IMR-90 (cell line): ENCODE results near the gene RAC3. TPM values are rescaled to one million over a fixed set of nuclear protein-coding genes. Genes with fewer than 3 reads are reported as not detected.

ENCODE experiments used
- ATAC-seq: fragments of 200-7000 bp; cut with Tn5 transposase; 2 replicates; pipeline ENCODE4 v1.9.1; 2020; ENCODE audit warnings: low read depth, mild to moderate bottlenecking, moderate library complexity
- BruUV-seq: library from RNA; stranded (reverse); fragments of 400-500 nt; replicated peaks from 2 replicates; lab custom pipeline; 2021; lab: Mats Ljungman, UMichigan
- CTCF ChIA-PET: fragments of 300-600 bp; formaldehyde crosslinking; extraction: SDS; loops from one replicate; lab custom pipeline; 2021; ENCODE audit warnings: antibody characterized with exemption; lab: Yijun Ruan, JAX
- POLR2A ChIA-PET: fragments of 300-600 bp; sonication (Branson Sonifier 250); formaldehyde crosslinking; loops from one replicate; lab custom pipeline; 2022; ENCODE audit warnings: antibody characterized with exemption; ENCODE audit not compliant: unreplicated experiment; lab: Charles Lee
- DNase-seq: peaks from one replicate; pipeline ENCODE4 v3.0.0; 2013
- H2AFZ ChIP-seq: replicated peaks from 2 replicates; pipeline ENCODE3; 2013; ENCODE audit warnings: low read length, mild to moderate bottlenecking; ENCODE audit not compliant: poor library complexity
- H2AK5ac ChIP-seq: 2 replicates; pipeline ENCODE4 v1.6.1; 2013; ENCODE audit warnings: low read depth, low read length, inconsistent platforms
- H2AK9ac ChIP-seq: replicated peaks from 2 replicates; pipeline ENCODE3; 2013; ENCODE audit warnings: mild to moderate bottlenecking, low read depth, low read length, moderate library complexity; ENCODE audit not compliant: poor library complexity
- H2BK120ac ChIP-seq: 2 replicates; pipeline ENCODE4 v1.6.1; 2013; ENCODE audit warnings: low read depth, low read length, inconsistent platforms
- H2BK15ac ChIP-seq: 3 replicates; pipeline ENCODE4 v1.6.1; 2013; ENCODE audit warnings: low read depth, low read length, inconsistent platforms
- H2BK20ac ChIP-seq: 2 replicates; pipeline ENCODE4 v1.6.1; 2013; ENCODE audit warnings: low read depth, mild to moderate bottlenecking, inconsistent platforms, low read length, moderate library complexity
- H2BK5ac ChIP-seq: 2 replicates; pipeline ENCODE4 v1.6.1; 2013; ENCODE audit warnings: mild to moderate bottlenecking, low read depth, low read length, inconsistent platforms; ENCODE audit not compliant: poor library complexity, severe bottlenecking
- H3K14ac ChIP-seq: replicated peaks from 2 replicates; pipeline ENCODE4 v1.6.1; 2013; ENCODE audit warnings: low read depth, low read length, inconsistent platforms
- H3K18ac ChIP-seq: 2 replicates; pipeline ENCODE4 v1.6.1; 2013; ENCODE audit warnings: low read depth, low read length, control low read depth
- H3K23ac ChIP-seq: 2 replicates; pipeline ENCODE4 v1.6.1; 2013; ENCODE audit warnings: low read depth, low read length, inconsistent platforms
- H3K27ac ChIP-seq: 2 replicates; pipeline ENCODE4 v1.5.1; 2013; ENCODE audit warnings: mild to moderate bottlenecking, control low read depth, low read length; ENCODE audit not compliant: insufficient read depth
- H3K27me3 ChIP-seq: 2 replicates; pipeline ENCODE4 v1.6.1; 2013; ENCODE audit warnings: low read length; ENCODE audit not compliant: control insufficient read depth, insufficient read depth
- H3K36me3 ChIP-seq: 2 replicates; pipeline ENCODE4 v1.6.1; 2013; ENCODE audit warnings: low read length, mixed read lengths; ENCODE audit not compliant: control insufficient read depth, insufficient read depth
- H3K4ac ChIP-seq: 2 replicates; pipeline ENCODE4 v1.6.1; 2013; ENCODE audit warnings: low read depth, low read length, inconsistent platforms
- H3K4me1 ChIP-seq: 2 replicates; pipeline ENCODE4 v1.6.1; 2013; ENCODE audit warnings: low read length, mixed read lengths; ENCODE audit not compliant: control insufficient read depth, insufficient read depth
- H3K4me2 ChIP-seq: 2 replicates; pipeline ENCODE4 v1.6.1; 2013; ENCODE audit warnings: low read depth, mild to moderate bottlenecking, control low read depth, low read length, moderate library complexity
- H3K4me3 ChIP-seq: 2 replicates; pipeline ENCODE4 v1.5.1; 2013; ENCODE audit warnings: low read depth, mild to moderate bottlenecking, control low read depth, low read length, moderate library complexity; ENCODE audit not compliant: insufficient read depth
- H3K56ac ChIP-seq: 2 replicates; pipeline ENCODE4 v1.6.1; 2013; ENCODE audit warnings: low read length, inconsistent platforms; ENCODE audit not compliant: insufficient read depth; ENCODE audit errors: extremely low read depth
- H3K79me1 ChIP-seq, 2 experiments: 2 replicates each; pipeline ENCODE4 v1.6.1; 2013; ENCODE audit warnings: low read length in 2 of 2, inconsistent platforms in 1 of 2, low read depth in 1 of 2
- H3K9ac ChIP-seq: 2 replicates; pipeline ENCODE4 v1.6.1; 2013; ENCODE audit warnings: low read depth, low read length, control low read depth
- H3K9me1 ChIP-seq: 2 replicates; pipeline ENCODE4 v1.6.1; 2013; ENCODE audit warnings: low read length, inconsistent platforms; ENCODE audit not compliant: insufficient read depth
- H3K9me3 ChIP-seq: 2 replicates; pipeline ENCODE4 v1.6.1; 2013; ENCODE audit warnings: low read length; ENCODE audit not compliant: control insufficient read depth, insufficient read depth
- H4K20me1 ChIP-seq: 2 replicates; pipeline ENCODE4 v1.6.1; 2013; ENCODE audit warnings: low read length, inconsistent platforms; ENCODE audit not compliant: insufficient read depth
- H4K5ac ChIP-seq: 2 replicates; pipeline ENCODE4 v1.6.1; 2013; ENCODE audit warnings: mild to moderate bottlenecking, low read depth, low read length, control low read depth
- H4K8ac ChIP-seq, 2 experiments: 2 replicates each; pipeline ENCODE4 v1.6.1; 2013; ENCODE audit warnings: low read depth in 2 of 2, low read length in 2 of 2, control low read depth in 1 of 2, inconsistent platforms in 1 of 2
- H4K91ac ChIP-seq: 2 replicates; pipeline ENCODE4 v1.6.1; 2013; ENCODE audit warnings: low read depth, low read length, inconsistent platforms; ENCODE audit not compliant: insufficient read depth
- BHLHE40 ChIP-seq: fragments of 150-350 bp; IDR thresholded peaks from 2 replicates; pipeline ENCODE4 v1.6.1; 2016; ENCODE audit warnings: mild to moderate bottlenecking, low read depth, low read length
- CTCF ChIP-seq: conservative IDR thresholded peaks from 2 replicates; pipeline ENCODE4 v1.5.1; 2012; ENCODE audit warnings: mild to moderate bottlenecking, low read depth, low read length, improper control_type of control experiment
- ELK1 ChIP-seq: fragments of 150-350 bp; IDR thresholded peaks from 2 replicates; pipeline ENCODE4 v1.6.1; 2016; ENCODE audit warnings: low read depth, mild to moderate bottlenecking, low read length, moderate library complexity, borderline replicate concordance
- FOS ChIP-seq: fragments of 150-350 bp; IDR thresholded peaks from 2 replicates; pipeline ENCODE4 v1.6.1; 2016; ENCODE audit warnings: low read depth, low read length
- MAFK ChIP-seq: IDR thresholded peaks from 2 replicates; pipeline ENCODE4 v1.6.1; 2012; ENCODE audit warnings: low read depth, low read length, improper control_type of control experiment
- MAZ ChIP-seq: IDR thresholded peaks from 2 replicates; pipeline ENCODE4 v1.6.1; 2012; ENCODE audit warnings: low read depth, mild to moderate bottlenecking, low read length, improper control_type of control experiment, moderate library complexity, borderline replicate concordance
- MXI1 ChIP-seq: IDR thresholded peaks from 2 replicates; pipeline ENCODE4 v1.6.1; 2012; ENCODE audit warnings: low read depth, mild to moderate bottlenecking, low read length, moderate library complexity, borderline replicate concordance
- NFE2L2 ChIP-seq: fragments of 150-350 bp; IDR thresholded peaks from 2 replicates; pipeline ENCODE4 v1.6.1; 2016; ENCODE audit warnings: low read depth, mild to moderate bottlenecking, low read length
- POLR2A ChIP-seq: IDR thresholded peaks from 2 replicates; pipeline ENCODE4 v1.6.1; 2012; ENCODE audit warnings: mild to moderate bottlenecking, low read depth, low read length
- RCOR1 ChIP-seq: IDR thresholded peaks from 2 replicates; pipeline ENCODE4 v1.6.1; 2012; ENCODE audit warnings: mild to moderate bottlenecking, low read length, improper control_type of control experiment; ENCODE audit not compliant: insufficient replicate concordance
- SMC3 ChIP-seq: fragments of 150-350 bp; IDR thresholded peaks from 2 replicates; pipeline ENCODE4 v1.6.1; 2016; ENCODE audit warnings: low read depth, mild to moderate bottlenecking, antibody characterized with exemption, low read length, moderate library complexity
- WGBS, 2 experiments: methylation state at CpG; one replicate each; pipeline versions ENCODE4 v1.1.5 to v1.1.7; 2013; ENCODE audit warnings: missing lambda C conversion rate in 2 of 2; ENCODE audit not compliant: insufficient read length in 1 of 2; ENCODE audit errors: extremely low coverage in 2 of 2; 5-methylcytosine and 5-hydroxymethylcytosine counted together
- dilution Hi-C: fragments of 300-500 bp; cut with HindIII; formaldehyde crosslinking; loops from one replicate; pipeline ENCODE4 v1.14.3; 2018; ENCODE audit warnings: low sequenced_read_pairs; ENCODE audit not compliant: unreplicated experiment
- in situ Hi-C: fragments of 300-500 bp; cut with MboI; formaldehyde crosslinking; loops from 3 replicates; pipeline ENCODE4 v1.14.3; 2019; ENCODE audit warnings: low sequenced_read_pairs, inconsistent platforms, mixed read lengths
- intact Hi-C: fragments of 100-400 bp; cut with micrococcal nuclease; formaldehyde crosslinking; loops from 2 replicates; pipeline ENCODE4 v1.10.0; 2022
- polyA plus RNA-seq, 3 experiments: library from polyadenylated mRNA; depleted of rRNA; stranded (reverse); fragments of >200 nt; gene quantifications; 2 replicates each; pipeline ENCODE4 v1.2.3, GENCODE V29; 2012; ENCODE audit warnings: low replicate concordance in 1 of 3
- total RNA-seq: library from RNA; depleted of rRNA; stranded (reverse); fragments of >200 nt; gene quantifications from 2 replicates; pipeline ENCODE4 v1.2.3, GENCODE V29; 2012

The RAC3 gene
- total and polyA plus RNA-seq, 2 of the 4 experiments (the other 2 are of a cell fraction) = 5.7 to 23.4 TPM

GRCh38 chr17:82029990-82030469 lies 1.4 kb upstream of the RAC3 start:
- peaks cover 4% of the 10 kb centered on the region; the same call in 1 of the 2 replicates for H3K4me1 ChIP-seq
- dilution Hi-C loops = no loop called here
- no TSS peak for BruUV-seq
- H3K27me3 ChIP-seq = no peaks in the 10 kb centered on the region
- no peaks in the 10 kb centered on the region; the same call in 1 of the 2 replicates for H4K20me1 ChIP-seq
- H2AFZ ChIP-seq = peak overlapping the region; percentile 94
- no peak overlapping the region for H2AK9ac ChIP-seq
- H4K8ac ChIP-seq = no peak overlapping the region
- no peak overlapping the region for H3K23ac ChIP-seq
- CTCF ChIA-PET = interaction anchor here (0.5 to 1.3 kb wide), 3 partner anchors 69 to 176 kb away, joined by 3 to 4 read pairs (median 3); no protein-coding TSS in a partner anchor
- H3K4ac ChIP-seq = no peak overlapping the region
- no peak overlapping the region for H3K27ac ChIP-seq
- H4K5ac ChIP-seq = no peak overlapping the region
- no peak overlapping the region for H3K18ac ChIP-seq
- no peak overlapping the region for H3K4me2 ChIP-seq
- TF ChIP-seq FOS = no peak
- TF ChIP-seq NFE2L2 = no peak
- no peak for TF ChIP-seq POLR2A
- TF ChIP-seq ELK1 = no peak
- no peak for TF ChIP-seq CTCF
- no peak for TF ChIP-seq MXI1
- no peak for TF ChIP-seq SMC3
- TF ChIP-seq BHLHE40 = no peak
- TF ChIP-seq MAFK = no peak
- TF ChIP-seq MAZ = no peak
- TF ChIP-seq RCOR1 = no peak
- peaks cover 2% of the 10 kb centered on the region for H3K36me3 ChIP-seq
- in situ Hi-C loops = loop anchor here (5.0 kb wide), 1 partner anchor 127 kb away; no protein-coding TSS in a partner anchor
- no peak overlapping the region for H3K4me3 ChIP-seq
- no peaks in the 10 kb centered on the region for H3K9me3 ChIP-seq
- 74% methylated on average over 19 of the region's 31 CpGs; no CpG with 5 or more reads in 1 of the 2 experiments for WGBS, 2 experiments
- no peak overlapping the region for H3K56ac ChIP-seq
- H2BK5ac ChIP-seq = no peak overlapping the region
- no peaks in the 10 kb centered on the region for H3K79me1 ChIP-seq
- POLR2A ChIA-PET = no interaction called here
- no peak for ATAC-seq
- H2AK5ac ChIP-seq = no peak overlapping the region
- no peak overlapping the region for H2BK120ac ChIP-seq
- H2BK20ac ChIP-seq = no peak overlapping the region
- intact Hi-C loops = loop anchor here (1.0 to 10.0 kb wide), 2 partner anchors 124 to 295 kb away; no protein-coding TSS in a partner anchor
- H2BK15ac ChIP-seq = no peak overlapping the region
- H3K9ac ChIP-seq = no peak overlapping the region
- H3K14ac ChIP-seq = no peak overlapping the region
- H3K9me1 ChIP-seq = no peaks in the 10 kb centered on the region
- no peak overlapping the region for H4K91ac ChIP-seq
- no peak for DNase-seq
